DMS 273 (cell line): Measurements from ENCODE around the gene KRT77.
"Not testable (repeated sequence)": the region's sequence is repeated elsewhere in the genome, so short reads cannot be mapped to it uniquely, and the experiment has no call there.

Experiments
- DNase-seq: peaks from one replicate; lab custom pipeline; 2025; ENCODE audit not compliant: unreplicated experiment; lab: John Stamatoyannopoulos, UW

KRT77 gene

DNA sequence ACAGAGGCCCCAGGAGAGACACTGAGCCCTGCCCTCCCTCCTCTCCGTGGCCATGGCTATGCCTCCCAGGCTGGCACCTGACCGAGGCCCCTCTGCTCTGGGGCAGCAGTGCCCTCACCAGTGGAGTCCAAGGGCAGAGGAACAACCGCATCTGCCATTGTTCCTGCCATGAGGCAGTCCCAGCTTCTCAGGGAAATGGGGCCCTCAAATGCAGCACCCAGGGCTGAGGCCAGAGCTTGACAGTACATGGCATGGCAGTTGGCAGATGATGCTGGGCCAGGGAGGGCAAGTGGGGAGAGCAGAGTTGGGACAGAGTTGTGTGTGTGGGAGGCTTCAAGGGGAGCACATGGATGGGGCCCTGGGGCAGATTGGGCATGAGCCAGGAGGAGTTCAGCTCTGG lies 21.1 kb upstream of the KRT77 start:
- DNase-seq: no peak

DNA sequence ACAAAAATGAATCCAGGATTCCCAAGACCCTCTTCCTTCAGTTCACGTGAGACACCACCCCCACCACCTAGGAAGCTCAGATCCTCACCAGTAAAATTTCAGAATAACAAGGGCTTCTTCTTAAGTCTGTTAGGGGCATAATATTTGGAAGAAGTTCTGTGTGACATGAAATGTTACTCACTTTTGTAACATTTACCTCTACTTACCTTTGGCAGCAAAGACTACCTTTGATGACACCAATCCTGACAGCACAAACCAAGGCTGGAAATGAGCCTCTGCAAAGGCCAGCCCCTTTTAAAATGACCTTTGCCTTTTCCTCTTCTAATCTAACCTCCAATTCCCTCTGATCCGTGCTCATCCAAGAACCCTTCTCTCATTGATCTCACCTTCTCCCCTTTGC lies 19.4 kb upstream of the KRT77 start:
- DNase-seq: no peak

DNA sequence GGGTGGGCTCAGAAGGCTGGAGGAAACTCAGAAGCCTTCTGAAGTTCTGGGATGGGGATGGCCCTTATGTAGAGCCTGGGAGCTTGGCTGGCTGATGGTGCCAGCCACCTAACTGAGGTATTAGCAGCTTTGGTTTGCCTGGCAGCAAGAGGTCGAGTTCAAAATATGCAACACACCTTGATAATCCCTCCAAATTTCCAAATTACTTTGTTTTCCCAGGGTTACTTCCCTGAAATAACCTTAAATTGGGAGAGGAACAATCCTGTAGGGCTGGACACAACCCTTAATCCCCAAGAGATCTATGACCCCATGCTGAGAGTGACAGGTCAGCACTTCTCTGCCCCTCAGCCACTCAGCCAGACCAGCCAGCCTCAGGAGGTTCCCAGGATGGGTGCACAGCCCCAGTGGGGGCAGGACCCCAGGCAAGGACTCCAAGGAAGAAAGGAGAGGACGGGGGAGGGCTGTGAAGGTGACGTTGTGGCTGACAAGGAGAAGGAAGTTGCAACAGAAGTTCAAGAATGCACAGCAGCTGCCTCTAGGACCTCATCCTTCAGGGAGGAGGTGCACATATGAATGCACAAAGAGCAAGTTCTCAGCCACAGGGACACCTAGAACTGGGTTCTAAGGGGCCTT lies 18.6 kb upstream of the KRT77 start:
- DNase-seq: no peak

GRCh38 chr12:52720365-52720886 lies 17.1 kb upstream of the KRT77 start:
- no peak for DNase-seq

DNA sequence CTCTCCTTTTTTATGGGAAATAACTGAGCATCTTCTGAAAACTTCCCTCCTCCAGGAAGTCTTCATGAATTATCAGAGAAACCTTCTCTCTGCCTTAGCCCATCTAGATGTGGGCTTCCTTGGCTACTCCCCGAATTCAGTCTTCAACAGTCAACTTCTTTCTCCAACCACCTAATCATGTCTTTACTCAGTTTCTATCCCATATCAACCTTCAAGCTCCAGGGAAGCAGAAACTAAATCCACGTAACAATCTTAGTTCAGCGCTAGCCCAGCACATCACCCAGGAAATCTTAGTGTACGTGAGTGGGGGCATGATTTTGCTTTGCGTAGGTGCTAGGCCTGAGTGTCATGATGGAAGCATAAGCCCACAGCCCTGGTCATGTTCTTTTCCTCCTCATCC lies 12.7 kb upstream of the KRT77 start:
- DNase-seq: no peak

- no peak for DNase-seq
Measured at GRCh38 chr12:52715416-52715815, 12.1 kb upstream of the KRT77 start.

DNA sequence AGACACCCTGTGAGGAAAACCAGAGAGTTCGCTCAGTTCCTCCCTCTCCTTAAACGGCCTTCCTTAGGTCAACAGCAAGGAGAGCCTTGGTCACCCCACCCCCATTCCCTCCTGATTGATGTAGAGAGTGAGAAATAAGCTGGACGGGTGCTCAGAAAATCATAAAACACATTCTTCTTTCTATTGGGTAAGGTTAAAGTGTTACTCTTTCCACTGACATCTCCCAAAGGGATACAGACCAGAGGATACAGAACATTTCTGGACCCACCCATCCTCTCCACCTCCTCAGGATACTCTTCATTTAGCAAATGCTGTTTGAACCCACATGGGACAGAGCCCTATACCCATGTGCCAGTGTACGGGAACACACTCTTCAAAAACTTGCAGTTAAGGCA lies 11.6 kb upstream of the KRT77 start:
- DNase-seq: no peak

GRCh38 chr12:52713960-52714886 lies 10.9 kb upstream of the KRT77 start:
- DNase-seq: peak; percentile 32

DNA sequence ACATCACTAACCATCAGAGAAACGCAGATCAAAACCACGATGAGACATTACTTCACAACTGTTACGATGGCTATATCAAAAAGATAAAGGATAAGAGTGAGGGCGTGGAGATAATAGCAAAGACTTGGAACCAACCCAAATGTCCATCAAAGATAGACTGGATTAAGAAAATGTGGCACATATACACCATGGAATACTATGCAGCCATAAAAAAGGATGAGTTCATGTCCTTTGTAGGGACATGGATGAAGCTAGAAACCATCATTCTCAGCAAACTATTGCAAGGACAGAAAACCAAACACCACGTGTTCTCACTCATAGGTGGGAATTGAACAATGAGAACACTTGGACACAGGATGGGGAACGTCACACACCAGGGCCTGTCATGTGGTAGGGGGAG lies 8.8 kb upstream of the KRT77 start:
- DNase-seq: not testable (repeated sequence)

DNA sequence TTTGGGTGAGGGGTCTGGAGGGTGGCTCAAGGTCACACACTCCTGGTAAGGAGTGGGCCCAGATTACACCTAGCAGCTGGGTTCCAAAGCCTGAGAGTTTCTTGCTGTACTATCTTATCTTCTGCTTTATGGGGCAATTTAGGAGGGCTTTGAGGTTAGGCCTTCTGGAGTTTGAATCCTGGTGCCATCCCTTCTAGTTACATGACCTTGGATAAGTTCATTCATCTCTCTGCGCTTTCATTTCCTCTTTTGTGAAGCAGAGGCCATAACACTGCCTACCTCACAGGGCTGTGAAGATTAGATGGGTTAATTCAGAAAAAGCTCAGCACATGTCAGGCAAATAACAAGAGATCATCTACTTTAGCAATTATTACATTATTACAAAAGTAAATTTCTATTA lies 7.4 kb upstream of the KRT77 start:
- DNase-seq: no peak

- no peak for DNase-seq
Measured at GRCh38 chr12:52708010-52708409, 4.7 kb upstream of the KRT77 start.

DNA sequence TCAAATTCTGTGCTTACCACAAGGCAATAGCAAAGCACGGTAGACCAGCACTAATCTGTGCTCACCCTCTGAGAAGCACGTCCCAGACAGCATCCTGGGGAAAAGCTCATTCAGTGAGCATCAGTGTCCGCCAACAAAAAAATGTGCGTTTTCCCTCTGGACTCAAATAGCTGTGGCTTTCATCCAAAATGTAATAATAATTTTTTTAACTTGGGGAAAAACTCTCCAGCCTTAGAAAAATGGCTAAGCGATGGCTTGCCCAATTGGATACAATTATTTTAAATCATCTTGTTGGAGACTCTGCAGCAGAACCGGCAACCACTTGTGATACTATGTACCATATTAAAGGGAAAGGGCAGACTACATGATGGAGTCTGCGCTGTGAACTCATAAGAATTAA lies 1.1 kb upstream of the KRT77 start:
- DNase-seq: no peak

GRCh38 chr12:52703878-52704277 lies 554 bp upstream of the KRT77 start:
- DNase-seq: no peak

GRCh38 chr12:52702338-52702737 lies 986 bp downstream of the KRT77 start:
- DNase-seq: no peak

DNA sequence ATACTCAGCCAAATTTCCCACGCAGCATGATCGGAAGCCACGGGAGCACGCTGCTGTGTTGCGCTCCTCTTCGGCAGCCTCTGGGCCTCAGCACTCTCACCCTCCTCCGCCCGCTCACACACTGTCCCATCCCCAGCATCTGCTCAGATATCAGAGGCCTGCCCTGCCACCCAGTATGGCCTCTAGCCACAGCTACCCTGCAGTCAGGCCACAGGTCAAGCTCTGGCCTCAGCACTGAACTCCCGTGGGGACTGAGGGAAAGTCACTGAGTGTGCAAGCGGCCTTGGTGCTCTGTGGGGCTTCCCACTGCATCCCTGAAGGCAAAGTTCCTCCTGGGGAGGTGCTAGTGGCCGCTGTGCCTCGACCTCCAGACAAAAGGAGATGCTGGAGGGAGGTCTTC lies 2.0 kb downstream of the KRT77 start:
- no peak for DNase-seq

GRCh38 chr12:52699960-52700359 lies 3.4 kb downstream of the KRT77 start:
- DNase-seq: no peak

DNA sequence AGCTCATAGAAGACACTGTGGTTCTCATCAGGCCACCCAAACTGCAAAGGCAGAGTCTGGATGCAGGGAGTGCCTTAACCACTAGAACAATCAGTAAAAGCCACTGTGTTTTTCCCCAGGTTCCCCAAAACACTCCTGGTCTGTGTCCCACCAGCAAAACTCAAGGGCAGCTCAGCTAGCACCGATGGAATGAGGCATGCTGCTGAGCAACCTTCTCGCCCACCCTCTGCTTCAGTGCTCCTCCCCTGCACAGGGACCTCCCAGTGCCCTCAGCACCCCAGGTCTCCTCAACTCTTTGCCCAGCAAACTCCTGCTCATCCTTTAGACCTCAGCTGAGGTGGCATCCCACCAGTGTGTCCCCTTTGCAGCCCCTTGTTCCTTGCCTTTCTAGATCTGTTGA lies 4.0 kb downstream of the KRT77 start:
- no peak for DNase-seq

GRCh38 chr12:52698651-52699340 lies 4.5 kb downstream of the KRT77 start:
- no peak for DNase-seq

- DNase-seq: no peak
Measured at GRCh38 chr12:52697058-52697582, 6.2 kb downstream of the KRT77 start.

GRCh38 chr12:52696588-52696987 lies 6.7 kb downstream of the KRT77 start:
- DNase-seq: no peak

- DNase-seq: no peak
Measured at GRCh38 chr12:52695039-52695438, 8.3 kb downstream of the KRT77 start.
